ENCODE results near the gene AHCYL2. TPM values are rescaled to one million over a fixed set of nuclear protein-coding genes. Genes with fewer than 3 reads are reported as not detected.

AHCYL2 gene
- total and polyA plus RNA-seq, 4 donors, result 2.0 to 10.0 (median 3.6) TPM

DNA sequence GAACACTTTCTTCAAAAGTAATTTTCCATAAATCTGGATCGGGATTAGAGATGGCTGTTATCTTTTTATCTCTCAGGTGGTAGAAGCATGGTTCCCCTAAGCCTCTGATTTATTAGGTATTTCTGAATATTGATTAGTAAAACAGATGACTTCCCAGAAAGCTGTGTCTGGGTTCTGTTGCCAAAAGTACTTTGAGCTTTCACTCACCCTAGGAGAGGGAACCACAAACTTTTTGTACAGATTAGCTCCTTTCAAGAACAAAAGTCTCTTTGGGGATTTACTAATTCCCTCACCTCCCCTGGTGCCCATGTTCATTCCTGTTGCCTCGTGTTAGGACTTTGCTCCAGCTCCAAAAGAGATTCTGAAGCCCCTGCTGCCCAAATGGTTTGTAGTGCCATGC, 162.7 kb downstream of the AHCYL2 start (continued):
- TF ChIP-seq, protein P1, sequence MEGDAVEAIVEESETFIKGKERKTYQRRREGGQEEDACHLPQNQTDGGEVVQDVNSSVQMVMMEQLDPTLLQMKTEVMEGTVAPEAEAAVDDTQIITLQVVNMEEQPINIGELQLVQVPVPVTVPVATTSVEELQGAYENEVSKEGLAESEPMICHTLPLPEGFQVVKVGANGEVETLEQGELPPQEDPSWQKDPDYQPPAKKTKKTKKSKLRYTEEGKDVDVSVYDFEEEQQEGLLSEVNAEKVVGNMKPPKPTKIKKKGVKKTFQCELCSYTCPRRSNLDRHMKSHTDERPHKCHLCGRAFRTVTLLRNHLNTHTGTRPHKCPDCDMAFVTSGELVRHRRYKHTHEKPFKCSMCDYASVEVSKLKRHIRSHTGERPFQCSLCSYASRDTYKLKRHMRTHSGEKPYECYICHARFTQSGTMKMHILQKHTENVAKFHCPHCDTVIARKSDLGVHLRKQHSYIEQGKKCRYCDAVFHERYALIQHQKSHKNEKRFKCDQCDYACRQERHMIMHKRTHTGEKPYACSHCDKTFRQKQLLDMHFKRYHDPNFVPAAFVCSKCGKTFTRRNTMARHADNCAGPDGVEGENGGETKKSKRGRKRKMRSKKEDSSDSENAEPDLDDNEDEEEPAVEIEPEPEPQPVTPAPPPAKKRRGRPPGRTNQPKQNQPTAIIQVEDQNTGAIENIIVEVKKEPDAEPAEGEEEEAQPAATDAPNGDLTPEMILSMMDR (IDR thresholded peaks at IDR 0.05; ENCODE audit: low read depth, low read length, missing input control), result no peak

DNA sequence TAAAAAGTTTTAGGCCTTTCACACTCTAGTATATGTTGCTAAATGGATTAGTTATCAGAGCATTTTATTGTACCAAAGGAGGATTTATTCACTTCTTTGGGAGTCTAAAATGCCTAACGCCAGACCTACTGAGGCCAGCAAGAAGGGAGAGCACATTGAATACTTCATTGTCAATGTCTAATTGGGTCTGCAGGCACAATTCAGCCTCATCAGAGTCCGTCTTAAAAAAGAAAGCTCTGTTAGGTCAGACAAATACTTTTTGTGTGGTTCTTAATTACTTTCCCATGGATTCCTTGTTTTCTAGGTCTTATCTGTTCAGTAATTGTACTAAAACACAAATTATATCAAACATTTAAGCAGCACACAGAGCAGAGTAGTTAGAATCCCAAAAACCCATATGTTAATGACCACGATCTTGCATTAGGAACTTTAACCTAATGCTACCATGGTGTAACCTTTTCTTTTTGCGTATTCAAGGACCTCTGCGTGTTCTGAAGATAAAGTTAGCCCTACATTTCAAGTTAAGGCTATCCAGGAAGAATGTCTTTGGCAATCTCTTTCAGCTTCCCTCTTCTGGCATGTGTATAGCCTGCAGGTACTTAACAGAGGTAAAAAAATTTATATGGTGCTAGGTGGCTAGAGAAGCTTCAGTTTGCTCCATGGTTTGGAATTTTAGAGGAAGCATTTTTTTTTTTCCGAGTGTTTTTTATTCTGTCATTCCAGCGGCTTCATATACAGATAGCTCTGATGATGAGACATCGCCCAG, 163.7 kb downstream of the AHCYL2 start:
- no peak overlapping the region for H3K4me3 ChIP-seq (ENCODE audit: low read depth in 1 of 3, low read length in 3 of 3)
- no peak overlapping the region for H3K27ac ChIP-seq (ENCODE audit: low read depth in 1 of 2, low read length in 2 of 2)
- H3K27me3 ChIP-seq (ENCODE audit: control insufficient read depth in 4 of 4, insufficient read depth in 4 of 4, low read length in 3 of 4), result no peaks in the 10 kb centered on the region
- no peak overlapping the region for H3K9ac ChIP-seq (ENCODE audit: low read depth in 1 of 2, low read length in 2 of 2)
- peaks cover 1 to 8% (median 4%) of the 10 kb centered on the region in 4 donors for H3K36me3 ChIP-seq (ENCODE audit: control insufficient read depth in 4 of 4, insufficient read depth in 3 of 4, low read depth in 1 of 4, low read length in 3 of 4)
- no peak for TF ChIP-seq RXRA (IDR thresholded peaks at IDR 0.05)
- TF ChIP-seq, protein P1 (IDR thresholded peaks at IDR 0.05; ENCODE audit: low read depth, low read length, missing input control), result no peak
- TF ChIP-seq, protein P2, sequence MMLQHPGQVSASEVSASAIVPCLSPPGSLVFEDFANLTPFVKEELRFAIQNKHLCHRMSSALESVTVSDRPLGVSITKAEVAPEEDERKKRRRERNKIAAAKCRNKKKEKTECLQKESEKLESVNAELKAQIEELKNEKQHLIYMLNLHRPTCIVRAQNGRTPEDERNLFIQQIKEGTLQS (IDR thresholded peaks at IDR 0.05), result no peak
- TF ChIP-seq, protein P3, sequence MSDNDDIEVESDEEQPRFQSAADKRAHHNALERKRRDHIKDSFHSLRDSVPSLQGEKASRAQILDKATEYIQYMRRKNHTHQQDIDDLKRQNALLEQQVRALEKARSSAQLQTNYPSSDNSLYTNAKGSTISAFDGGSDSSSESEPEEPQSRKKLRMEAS (IDR thresholded peaks at IDR 0.05), result no peak
- TF ChIP-seq HNF4G (IDR thresholded peaks at IDR 0.05), result no peak
- TF ChIP-seq FOXA2 (IDR thresholded peaks at IDR 0.05), result no peak
- TF ChIP-seq GABPA (IDR thresholded peaks at IDR 0.05 in 1 of 2, conservative IDR thresholded peaks at IDR 0.05 in 1 of 2), result no peak
- TF ChIP-seq, protein P4, sequence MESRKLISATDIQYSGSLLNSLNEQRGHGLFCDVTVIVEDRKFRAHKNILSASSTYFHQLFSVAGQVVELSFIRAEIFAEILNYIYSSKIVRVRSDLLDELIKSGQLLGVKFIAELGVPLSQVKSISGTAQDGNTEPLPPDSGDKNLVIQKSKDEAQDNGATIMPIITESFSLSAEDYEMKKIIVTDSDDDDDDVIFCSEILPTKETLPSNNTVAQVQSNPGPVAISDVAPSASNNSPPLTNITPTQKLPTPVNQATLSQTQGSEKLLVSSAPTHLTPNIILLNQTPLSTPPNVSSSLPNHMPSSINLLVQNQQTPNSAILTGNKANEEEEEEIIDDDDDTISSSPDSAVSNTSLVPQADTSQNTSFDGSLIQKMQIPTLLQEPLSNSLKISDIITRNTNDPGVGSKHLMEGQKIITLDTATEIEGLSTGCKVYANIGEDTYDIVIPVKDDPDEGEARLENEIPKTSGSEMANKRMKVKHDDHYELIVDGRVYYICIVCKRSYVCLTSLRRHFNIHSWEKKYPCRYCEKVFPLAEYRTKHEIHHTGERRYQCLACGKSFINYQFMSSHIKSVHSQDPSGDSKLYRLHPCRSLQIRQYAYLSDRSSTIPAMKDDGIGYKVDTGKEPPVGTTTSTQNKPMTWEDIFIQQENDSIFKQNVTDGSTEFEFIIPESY (IDR thresholded peaks at IDR 0.05), result no peak
- no peak for TF ChIP-seq TAF1 (conservative IDR thresholded peaks at IDR 0.05)
- no peak for TF ChIP-seq SP1 (IDR thresholded peaks at IDR 0.05)
- TF ChIP-seq, protein P5, sequence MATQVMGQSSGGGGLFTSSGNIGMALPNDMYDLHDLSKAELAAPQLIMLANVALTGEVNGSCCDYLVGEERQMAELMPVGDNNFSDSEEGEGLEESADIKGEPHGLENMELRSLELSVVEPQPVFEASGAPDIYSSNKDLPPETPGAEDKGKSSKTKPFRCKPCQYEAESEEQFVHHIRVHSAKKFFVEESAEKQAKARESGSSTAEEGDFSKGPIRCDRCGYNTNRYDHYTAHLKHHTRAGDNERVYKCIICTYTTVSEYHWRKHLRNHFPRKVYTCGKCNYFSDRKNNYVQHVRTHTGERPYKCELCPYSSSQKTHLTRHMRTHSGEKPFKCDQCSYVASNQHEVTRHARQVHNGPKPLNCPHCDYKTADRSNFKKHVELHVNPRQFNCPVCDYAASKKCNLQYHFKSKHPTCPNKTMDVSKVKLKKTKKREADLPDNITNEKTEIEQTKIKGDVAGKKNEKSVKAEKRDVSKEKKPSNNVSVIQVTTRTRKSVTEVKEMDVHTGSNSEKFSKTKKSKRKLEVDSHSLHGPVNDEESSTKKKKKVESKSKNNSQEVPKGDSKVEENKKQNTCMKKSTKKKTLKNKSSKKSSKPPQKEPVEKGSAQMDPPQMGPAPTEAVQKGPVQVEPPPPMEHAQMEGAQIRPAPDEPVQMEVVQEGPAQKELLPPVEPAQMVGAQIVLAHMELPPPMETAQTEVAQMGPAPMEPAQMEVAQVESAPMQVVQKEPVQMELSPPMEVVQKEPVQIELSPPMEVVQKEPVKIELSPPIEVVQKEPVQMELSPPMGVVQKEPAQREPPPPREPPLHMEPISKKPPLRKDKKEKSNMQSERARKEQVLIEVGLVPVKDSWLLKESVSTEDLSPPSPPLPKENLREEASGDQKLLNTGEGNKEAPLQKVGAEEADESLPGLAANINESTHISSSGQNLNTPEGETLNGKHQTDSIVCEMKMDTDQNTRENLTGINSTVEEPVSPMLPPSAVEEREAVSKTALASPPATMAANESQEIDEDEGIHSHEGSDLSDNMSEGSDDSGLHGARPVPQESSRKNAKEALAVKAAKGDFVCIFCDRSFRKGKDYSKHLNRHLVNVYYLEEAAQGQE (IDR thresholded peaks at IDR 0.05), result no peak
- no peak for TF ChIP-seq YY1 (IDR thresholded peaks at IDR 0.05)
- no peak for TF ChIP-seq JUND (IDR thresholded peaks at IDR 0.05)
- WGBS, result 95% methylated on average over 8 of the region's 8 CpGs
- no peak for DNase-seq (ENCODE audit: low spot score)
- peaks cover 4 to 7% (median 5%) of the 10 kb centered on the region in 4 donors for H3K4me1 ChIP-seq (ENCODE audit: control insufficient read depth in 4 of 4, insufficient read depth in 4 of 4, low read length in 3 of 4)
- H3K9me3 ChIP-seq (ENCODE audit: control insufficient read depth in 4 of 4, low read length in 3 of 4), result no peaks in the 10 kb centered on the region
